ENCODE results near the gene EGLN3.

GRCh38 chr14:33950320-33951182 lies at the start of gene EGLN3:
- TF ChIP-seq EGR1 (IDR thresholded peaks at IDR 0.05; ENCODE audit: low read depth in 2 of 2), result no peak
- TF ChIP-seq, protein P1, sequence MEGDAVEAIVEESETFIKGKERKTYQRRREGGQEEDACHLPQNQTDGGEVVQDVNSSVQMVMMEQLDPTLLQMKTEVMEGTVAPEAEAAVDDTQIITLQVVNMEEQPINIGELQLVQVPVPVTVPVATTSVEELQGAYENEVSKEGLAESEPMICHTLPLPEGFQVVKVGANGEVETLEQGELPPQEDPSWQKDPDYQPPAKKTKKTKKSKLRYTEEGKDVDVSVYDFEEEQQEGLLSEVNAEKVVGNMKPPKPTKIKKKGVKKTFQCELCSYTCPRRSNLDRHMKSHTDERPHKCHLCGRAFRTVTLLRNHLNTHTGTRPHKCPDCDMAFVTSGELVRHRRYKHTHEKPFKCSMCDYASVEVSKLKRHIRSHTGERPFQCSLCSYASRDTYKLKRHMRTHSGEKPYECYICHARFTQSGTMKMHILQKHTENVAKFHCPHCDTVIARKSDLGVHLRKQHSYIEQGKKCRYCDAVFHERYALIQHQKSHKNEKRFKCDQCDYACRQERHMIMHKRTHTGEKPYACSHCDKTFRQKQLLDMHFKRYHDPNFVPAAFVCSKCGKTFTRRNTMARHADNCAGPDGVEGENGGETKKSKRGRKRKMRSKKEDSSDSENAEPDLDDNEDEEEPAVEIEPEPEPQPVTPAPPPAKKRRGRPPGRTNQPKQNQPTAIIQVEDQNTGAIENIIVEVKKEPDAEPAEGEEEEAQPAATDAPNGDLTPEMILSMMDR (IDR thresholded peaks at IDR 0.05; ENCODE audit: low read depth, low read length, missing input control), result no peak
- TF ChIP-seq, protein P2, sequence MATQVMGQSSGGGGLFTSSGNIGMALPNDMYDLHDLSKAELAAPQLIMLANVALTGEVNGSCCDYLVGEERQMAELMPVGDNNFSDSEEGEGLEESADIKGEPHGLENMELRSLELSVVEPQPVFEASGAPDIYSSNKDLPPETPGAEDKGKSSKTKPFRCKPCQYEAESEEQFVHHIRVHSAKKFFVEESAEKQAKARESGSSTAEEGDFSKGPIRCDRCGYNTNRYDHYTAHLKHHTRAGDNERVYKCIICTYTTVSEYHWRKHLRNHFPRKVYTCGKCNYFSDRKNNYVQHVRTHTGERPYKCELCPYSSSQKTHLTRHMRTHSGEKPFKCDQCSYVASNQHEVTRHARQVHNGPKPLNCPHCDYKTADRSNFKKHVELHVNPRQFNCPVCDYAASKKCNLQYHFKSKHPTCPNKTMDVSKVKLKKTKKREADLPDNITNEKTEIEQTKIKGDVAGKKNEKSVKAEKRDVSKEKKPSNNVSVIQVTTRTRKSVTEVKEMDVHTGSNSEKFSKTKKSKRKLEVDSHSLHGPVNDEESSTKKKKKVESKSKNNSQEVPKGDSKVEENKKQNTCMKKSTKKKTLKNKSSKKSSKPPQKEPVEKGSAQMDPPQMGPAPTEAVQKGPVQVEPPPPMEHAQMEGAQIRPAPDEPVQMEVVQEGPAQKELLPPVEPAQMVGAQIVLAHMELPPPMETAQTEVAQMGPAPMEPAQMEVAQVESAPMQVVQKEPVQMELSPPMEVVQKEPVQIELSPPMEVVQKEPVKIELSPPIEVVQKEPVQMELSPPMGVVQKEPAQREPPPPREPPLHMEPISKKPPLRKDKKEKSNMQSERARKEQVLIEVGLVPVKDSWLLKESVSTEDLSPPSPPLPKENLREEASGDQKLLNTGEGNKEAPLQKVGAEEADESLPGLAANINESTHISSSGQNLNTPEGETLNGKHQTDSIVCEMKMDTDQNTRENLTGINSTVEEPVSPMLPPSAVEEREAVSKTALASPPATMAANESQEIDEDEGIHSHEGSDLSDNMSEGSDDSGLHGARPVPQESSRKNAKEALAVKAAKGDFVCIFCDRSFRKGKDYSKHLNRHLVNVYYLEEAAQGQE (IDR thresholded peaks at IDR 0.05), result peak; percentile 18
- TF ChIP-seq TAF1 (conservative IDR thresholded peaks at IDR 0.05), result no peak
- no peak for TF ChIP-seq MAX (IDR thresholded peaks at IDR 0.05)
- no peak for TF ChIP-seq RXRA (IDR thresholded peaks at IDR 0.05)
- no peak for TF ChIP-seq NR2F2 (IDR thresholded peaks at IDR 0.05)
- TF ChIP-seq FOXA1 (IDR thresholded peaks at IDR 0.05), result no peak
- TF ChIP-seq YY1 (IDR thresholded peaks at IDR 0.05), result no peak
- TF ChIP-seq HNF4G (IDR thresholded peaks at IDR 0.05), result no peak
- TF ChIP-seq RAD21 (IDR thresholded peaks at IDR 0.05), result peak in 1 of 2 donors; percentile 5

Measured in liver (tissue), 3 donors.